Bronchial epithelial cell (primary cell): ENCODE data around the gene GATM. TPM values are rescaled to one million over a fixed set of nuclear protein-coding genes. Genes with fewer than 3 reads are reported as not detected.

Source experiments
- DNase-seq: peaks from one replicate; pipeline ENCODE4 v3.0.0-alpha.2; 2010; ENCODE audit warnings: low read depth
- FAIRE-seq: peaks from 2 replicates; lab custom pipeline; 2011; peaks lifted over from hg19 to GRCh38; lab: Jason Lieb, UNC
- H3K27me3 ChIP-seq: 2 replicates; pipeline ENCODE4 v1.5.1; 2011; ENCODE audit warnings: low read length; ENCODE audit not compliant: control insufficient read depth, insufficient read depth
- H3K36me3 ChIP-seq: 2 replicates; pipeline ENCODE4 v1.5.1; 2011; ENCODE audit warnings: low read length; ENCODE audit not compliant: control insufficient read depth, insufficient read depth
- H3K4me3 ChIP-seq: 2 replicates; pipeline ENCODE4 v1.5.1; 2011; ENCODE audit warnings: mild to moderate bottlenecking, low read depth, low read length, control low read depth
- total RNA-seq: library from RNA; depleted of rRNA; stranded (reverse); fragments of >200 nt; gene quantifications from 2 replicates; pipeline ENCODE4 v1.2.1, GENCODE V29; 2014
- TF ChIP-seq, protein P1 (sequence below): IDR thresholded peaks from 2 replicates; pipeline ENCODE4 v1.5.1; 2011; ENCODE audit warnings: mild to moderate bottlenecking, moderate library complexity, low read length, control low read depth, inconsistent platforms; ENCODE audit not compliant: insufficient read depth, severe bottlenecking

Gene GATM
- total RNA-seq, 1 donor from 2014 or later = 1.3 TPM

DNA sequence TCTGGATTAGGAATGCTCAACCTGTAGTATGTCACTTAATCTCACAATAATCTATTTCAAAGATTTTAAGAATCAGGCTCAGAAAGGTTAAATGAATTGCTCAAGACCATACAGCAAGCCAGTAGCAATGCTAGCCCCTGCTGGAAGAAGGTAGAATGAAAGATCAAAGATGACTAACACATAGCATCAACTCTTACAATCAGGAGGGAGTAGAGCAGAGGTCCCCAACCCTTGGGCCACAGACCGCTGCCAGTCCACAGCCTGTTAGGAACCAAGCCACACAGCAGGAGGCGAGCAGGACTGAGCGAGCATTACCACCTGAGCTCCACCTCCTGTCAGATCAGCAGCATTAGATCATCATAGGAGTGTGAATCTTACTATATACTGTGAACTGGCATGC is 15.5 kb upstream of the GATM start:
- DNase-seq (peak; percentile 44), FAIRE-seq (no peak)
- TF ChIP-seq, protein P1, sequence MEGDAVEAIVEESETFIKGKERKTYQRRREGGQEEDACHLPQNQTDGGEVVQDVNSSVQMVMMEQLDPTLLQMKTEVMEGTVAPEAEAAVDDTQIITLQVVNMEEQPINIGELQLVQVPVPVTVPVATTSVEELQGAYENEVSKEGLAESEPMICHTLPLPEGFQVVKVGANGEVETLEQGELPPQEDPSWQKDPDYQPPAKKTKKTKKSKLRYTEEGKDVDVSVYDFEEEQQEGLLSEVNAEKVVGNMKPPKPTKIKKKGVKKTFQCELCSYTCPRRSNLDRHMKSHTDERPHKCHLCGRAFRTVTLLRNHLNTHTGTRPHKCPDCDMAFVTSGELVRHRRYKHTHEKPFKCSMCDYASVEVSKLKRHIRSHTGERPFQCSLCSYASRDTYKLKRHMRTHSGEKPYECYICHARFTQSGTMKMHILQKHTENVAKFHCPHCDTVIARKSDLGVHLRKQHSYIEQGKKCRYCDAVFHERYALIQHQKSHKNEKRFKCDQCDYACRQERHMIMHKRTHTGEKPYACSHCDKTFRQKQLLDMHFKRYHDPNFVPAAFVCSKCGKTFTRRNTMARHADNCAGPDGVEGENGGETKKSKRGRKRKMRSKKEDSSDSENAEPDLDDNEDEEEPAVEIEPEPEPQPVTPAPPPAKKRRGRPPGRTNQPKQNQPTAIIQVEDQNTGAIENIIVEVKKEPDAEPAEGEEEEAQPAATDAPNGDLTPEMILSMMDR = peak; percentile 34
- no peaks in the 10 kb centered on the region for H3K36me3 ChIP-seq
- H3K4me3 ChIP-seq = no peak overlapping the region
- no peaks in the 10 kb centered on the region for H3K27me3 ChIP-seq

DNA sequence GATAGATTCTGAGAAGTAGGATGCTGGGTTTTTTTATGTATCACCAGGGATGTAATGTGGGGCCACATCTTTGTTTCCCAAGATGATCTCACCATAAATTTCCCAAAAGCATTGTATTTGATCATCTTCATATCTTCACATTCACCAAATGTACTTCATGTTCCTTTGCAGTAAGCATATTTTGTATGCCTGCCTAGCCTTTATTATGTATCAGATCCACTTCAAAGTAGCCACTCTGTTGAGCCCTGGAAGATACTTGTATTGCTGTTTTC is 14.2 kb upstream of the GATM start:
- H3K4me3 ChIP-seq = no peak overlapping the region
- TF ChIP-seq, protein P1 = no peak
- H3K36me3 ChIP-seq = no peaks in the 10 kb centered on the region
- DNase-seq (no peak), FAIRE-seq (no peak)
- no peaks in the 10 kb centered on the region for H3K27me3 ChIP-seq

DNA sequence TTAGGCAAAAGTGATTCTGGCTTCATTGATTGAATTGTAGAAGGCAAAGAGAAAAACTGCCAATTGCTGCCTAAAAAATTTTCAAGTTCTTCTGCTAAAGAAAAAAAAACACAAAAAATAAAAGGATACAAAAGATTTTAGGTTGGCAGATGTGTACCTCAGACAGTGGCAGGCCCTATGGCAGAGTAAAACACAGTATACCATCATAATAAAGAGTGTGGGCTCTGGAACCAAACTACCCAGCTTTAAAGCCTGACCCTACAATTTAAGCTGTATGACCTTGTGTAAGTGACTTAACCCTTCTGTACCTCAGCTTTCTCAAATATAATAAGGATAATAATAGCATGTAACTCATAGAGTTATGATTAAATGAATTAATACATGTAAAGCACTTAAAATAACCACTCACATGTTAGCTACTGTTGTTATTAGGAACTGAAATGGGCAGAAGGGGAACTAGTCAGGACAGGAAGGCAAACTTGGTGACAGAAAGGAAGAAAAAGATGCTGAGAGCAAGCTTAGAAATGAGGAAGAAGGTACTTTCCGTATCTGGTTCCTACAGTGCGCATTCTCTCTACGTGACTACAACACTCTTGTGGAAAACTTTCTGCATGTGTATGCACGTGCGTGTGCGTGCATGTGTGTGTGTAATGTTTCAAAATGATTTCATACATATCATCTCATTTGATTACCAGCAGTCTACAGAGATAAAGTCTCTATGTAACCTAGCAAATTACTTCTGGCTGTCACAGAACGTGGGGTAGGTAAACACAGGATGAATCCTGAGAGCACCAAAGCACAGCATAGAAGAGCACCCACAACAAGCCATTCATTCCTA is 13.6 kb upstream of the GATM start:
- no peak for FAIRE-seq

DNA sequence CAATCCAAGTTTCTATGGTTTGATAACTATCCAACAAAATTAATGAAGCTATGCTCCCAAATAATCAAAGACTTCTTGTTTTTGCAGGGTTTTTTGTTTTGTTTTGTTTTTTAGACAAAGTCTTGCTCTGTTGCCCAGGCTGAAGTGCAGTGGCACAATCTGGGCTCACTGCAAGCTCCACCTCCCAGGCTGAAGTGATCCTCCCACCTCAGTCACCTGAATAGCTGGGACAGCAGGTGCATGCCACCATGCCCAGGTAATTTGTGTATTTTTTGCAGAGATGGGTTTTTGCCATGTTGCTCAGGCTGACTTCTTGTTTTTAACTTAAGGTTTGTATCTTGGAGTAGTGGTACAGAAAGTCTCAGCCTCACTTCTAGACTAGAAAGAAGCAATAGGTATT is 11.0 kb upstream of the GATM start:
- H3K27me3 ChIP-seq = no peaks in the 10 kb centered on the region
- no peak for FAIRE-seq
- TF ChIP-seq, protein P1 = no peak
- H3K36me3 ChIP-seq = no peaks in the 10 kb centered on the region
- DNase-seq = no peak
- no peak overlapping the region for H3K4me3 ChIP-seq

More for the DNA sequence above, 13.6 kb upstream of the GATM start:
- Histone ChIP-seq H3K4me3 (no peak overlapping the region), H3K36me3 (no peaks in the 10 kb centered on the region), H3K27me3 (no peaks in the 10 kb centered on the region)
- peak; percentile 49 for DNase-seq
- TF ChIP-seq, protein P1 = no peak

DNA sequence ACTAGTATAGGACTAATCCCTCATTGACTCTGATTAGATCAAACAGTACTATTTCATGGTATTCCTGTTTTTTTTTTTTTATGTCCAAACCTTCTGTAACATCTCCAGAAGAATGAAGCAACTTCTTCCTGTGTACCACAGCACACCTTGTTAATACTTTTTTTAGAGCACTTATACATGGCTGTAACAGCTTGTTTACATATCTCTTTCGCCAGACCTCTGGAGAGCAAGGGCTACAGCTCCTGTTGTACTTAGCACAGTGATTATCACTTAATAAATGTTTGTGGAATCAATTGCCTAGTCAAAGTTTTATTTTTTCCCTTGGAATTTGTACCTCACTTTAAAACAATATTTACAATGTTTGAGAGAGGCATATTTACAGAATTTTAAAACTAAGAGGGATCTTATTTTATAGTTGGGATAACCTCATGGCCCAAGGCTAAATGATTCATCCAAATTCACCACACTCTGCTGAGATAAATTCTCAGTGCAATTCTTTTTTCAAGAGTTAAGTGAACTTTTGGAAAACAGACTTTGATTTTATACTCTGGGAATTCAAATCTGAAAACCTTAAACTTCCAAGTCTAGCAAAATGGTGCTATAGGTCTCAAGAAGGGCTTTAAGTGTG is 9.2 kb upstream of the GATM start:
- H3K4me3 ChIP-seq = no peak overlapping the region
- TF ChIP-seq, protein P1 = no peak
- DNase-seq = peak; percentile 64
- H3K27me3 ChIP-seq = no peaks in the 10 kb centered on the region
- FAIRE-seq = no peak
- no peaks in the 10 kb centered on the region for H3K36me3 ChIP-seq

DNA sequence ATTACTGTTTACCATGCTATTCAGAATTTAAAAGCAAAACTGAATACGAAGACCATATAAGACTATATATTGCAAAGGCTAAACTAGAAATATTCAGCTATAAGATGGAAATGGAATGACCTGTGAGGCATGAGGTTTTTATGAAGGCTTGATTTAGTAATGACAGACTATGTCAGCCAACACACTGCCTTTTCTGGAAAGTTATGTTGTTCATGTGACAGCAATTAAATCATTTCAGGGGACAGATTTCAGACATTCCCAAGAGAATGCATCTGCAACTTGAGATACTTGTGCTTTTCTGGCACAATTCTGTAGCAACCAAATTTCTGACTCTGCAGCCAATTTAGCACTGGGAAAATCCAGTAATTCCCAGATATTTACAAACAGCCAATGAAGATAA is 8.6 kb upstream of the GATM start:
- H3K36me3 ChIP-seq = no peaks in the 10 kb centered on the region
- H3K4me3 ChIP-seq = no peak overlapping the region
- FAIRE-seq (no peak), DNase-seq (no peak)
- TF ChIP-seq, protein P1 = no peak
- no peaks in the 10 kb centered on the region for H3K27me3 ChIP-seq
